A172 (cell line): ENCODE results near the gene YTHDC1. TPM values are rescaled to one million over a fixed set of nuclear protein-coding genes. Genes with fewer than 3 reads are reported as not detected.
"Not testable (repeated sequence)": the region's sequence is repeated elsewhere in the genome, so short reads cannot be mapped to it uniquely, and the experiment has no call there.

Source experiments
- DNase-seq: peaks from one replicate; pipeline ENCODE4 v3.0.0-alpha.2; 2015; ENCODE audit warnings: low spot score
- total RNA-seq: library from RNA; depleted of rRNA; stranded (reverse); fragments of >200 nt; shearing (Covaris generic); gene quantifications from 2 replicates; pipeline ENCODE4 v1.2.3, GENCODE V29; 2014; rRNA removed

Gene YTHDC1
- total RNA-seq, 1 experiment from 2014 or later = 70.9 TPM

DNA sequence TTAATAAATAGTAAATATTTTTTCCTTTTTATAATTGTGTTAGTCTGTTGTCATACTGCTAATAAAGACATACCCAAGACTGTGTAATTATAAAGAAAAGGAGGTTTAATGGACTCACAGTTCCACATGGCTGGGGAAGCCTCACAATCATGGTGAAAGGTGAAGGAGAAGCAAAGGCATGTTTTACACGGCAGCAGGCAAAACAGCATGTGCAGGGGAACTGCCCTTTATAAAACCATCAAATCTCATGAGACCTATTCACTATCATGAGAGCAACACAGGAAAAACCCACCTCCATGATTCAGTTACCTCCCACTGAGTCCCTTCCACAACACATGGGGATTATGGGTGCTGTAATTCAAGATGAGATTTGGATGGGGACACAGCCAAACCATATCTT is 58.6 kb downstream of the YTHDC1 start:
- DNase-seq = no peak

- no peak for DNase-seq
Observed at GRCh38 chr4:68288393-68288740, 61.5 kb downstream of the YTHDC1 start.

GRCh38 chr4:68287704-68288392 is 62.0 kb downstream of the YTHDC1 start:
- DNase-seq = no peak

- no peak for DNase-seq
Observed at GRCh38 chr4:68283714-68284113, 66.2 kb downstream of the YTHDC1 start.

GRCh38 chr4:68283095-68283494 is 66.8 kb downstream of the YTHDC1 start:
- no peak for DNase-seq

DNA sequence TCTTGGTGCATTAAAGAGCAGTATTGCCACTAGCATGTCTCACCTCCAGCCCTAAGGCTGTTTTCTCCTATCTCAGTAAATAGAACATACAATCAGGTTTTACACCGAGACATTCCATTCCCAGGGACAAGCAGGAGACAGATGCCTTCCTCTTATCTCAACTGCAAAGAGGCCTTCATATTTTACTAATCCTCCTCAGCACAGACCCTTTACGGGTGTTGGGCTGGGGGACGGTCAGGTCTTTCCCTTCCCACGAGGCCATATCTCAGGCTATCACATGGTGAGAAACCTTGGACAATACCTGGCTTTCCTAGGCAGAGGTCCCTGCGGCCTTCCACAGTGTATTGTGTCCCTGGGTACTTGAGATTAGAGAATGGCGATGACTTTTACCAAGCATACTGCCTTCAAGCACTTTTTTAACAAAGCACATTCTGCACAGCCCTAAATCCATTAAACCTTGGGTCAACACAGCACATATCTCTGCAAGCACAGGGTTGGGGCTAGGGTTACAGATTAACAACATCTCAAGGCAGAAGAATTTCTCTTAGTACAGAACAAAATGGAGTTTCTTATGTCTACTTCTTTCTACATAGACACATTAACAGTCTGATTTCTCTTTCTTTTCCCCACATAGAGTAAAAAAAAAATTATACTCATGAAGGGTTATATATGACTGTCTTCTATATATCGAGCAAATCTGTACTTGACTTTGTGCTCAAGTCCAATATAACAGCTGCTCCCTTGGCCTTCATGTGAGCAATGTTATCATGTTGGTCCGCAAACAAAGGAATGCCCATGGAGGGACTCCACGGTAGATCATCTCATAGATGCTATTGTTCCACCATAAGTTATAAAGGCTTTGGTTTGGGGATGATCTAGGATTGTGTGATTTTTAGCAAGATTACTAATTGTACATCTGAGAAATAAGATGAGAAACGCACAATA is 67.8 kb downstream of the YTHDC1 start:
- not testable (repeated sequence) for DNase-seq

DNA sequence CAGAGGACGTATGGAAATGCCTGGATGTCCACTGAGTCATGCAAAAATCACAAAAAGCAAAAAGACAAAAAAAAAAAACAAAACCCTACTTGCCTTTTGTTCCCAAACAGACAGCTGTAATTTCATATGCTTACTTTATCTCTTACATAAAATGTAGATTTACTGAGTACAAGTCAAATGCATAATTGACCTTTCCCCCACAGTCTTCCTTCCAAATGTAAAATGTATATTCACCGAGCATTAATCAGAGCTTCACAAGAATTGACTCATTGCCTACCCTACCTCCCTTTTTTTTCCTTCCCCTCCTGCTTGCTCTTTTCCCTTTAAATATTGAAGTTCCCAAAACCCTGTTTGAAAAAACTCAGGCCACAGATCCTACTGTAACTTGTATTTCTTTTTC is 71.9 kb downstream of the YTHDC1 start:
- no peak for DNase-seq

DNA sequence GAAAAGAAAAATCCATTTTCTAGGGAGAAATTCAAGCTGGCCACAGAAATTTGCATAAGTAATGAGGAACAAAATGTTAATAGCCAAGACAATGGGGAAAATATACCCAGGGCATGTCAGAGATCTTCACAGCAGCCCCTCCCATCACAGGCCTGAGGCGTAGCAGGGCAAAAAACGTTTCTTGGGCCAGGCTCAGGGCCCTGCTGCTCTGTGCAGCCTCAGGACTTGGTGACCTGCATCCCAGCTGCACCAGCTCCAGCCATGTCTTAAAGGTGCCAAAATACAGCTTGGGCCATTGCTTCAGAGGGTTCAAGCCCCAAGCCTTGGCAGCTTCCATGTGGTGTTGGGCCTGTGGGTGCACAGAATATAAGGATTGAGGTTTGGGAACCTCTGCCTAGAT is 72.3 kb downstream of the YTHDC1 start:
- DNase-seq = no peak

- no peak for DNase-seq
Observed at GRCh38 chr4:68272860-68273259, 77.0 kb downstream of the YTHDC1 start.

- DNase-seq = no peak
Observed at GRCh38 chr4:68272380-68272779, 77.5 kb downstream of the YTHDC1 start.

DNA sequence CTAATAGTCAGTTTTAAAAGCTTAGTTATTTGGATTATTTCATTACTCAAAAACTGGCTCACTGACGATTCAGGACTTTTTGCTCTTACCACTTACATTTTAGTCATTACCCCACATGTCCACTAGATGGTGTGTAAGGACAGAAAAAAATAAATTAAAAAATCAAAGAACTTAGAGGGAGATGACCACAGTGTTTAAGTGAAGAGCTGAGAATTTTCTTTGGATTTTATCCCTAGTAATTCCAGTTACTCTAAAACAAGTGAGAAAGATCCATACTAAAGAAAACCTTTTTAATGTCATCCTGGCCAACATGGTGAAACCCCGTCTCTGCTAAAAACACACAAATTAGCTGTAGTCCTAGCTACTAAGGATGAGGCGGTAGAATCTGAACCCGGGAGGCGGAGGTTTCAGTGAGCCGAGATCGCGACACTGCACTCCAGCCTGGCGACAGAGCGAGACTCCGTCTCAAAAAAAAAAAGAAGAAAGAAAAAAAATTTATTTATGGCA is 78.0 kb downstream of the YTHDC1 start:
- peak; percentile 30 for DNase-seq

GRCh38 chr4:68267433-68267944 is 82.4 kb downstream of the YTHDC1 start:
- peak; percentile 55 for DNase-seq

- DNase-seq = no peak
Observed at GRCh38 chr4:68264875-68265565, 84.9 kb downstream of the YTHDC1 start.

Other genes starting within 250 kb of the YTHDC1 start
- gene TMPRSS11F, start 220.2 kb downstream of the YTHDC1 start, total RNA-seq = not detected in 2 replicates
- gene TMPRSS11B, start 104.4 kb downstream of the YTHDC1 start, total RNA-seq = not detected in 2 replicates
- not detected in 2 replicates for gene TMPRSS11E, start 97.4 kb upstream of the YTHDC1 start, total RNA-seq
- not detected in 2 replicates for gene UGT2B17, start 226.2 kb upstream of the YTHDC1 start, total RNA-seq